K562 (cell line): ENCODE measurements around the gene DSCAM. TPM values are rescaled to one million over a fixed set of nuclear protein-coding genes. Genes with fewer than 3 reads are reported as not detected.
A peak's percentile ranks its signal among the peaks of the same experiment; 100 is the strongest.

Experiments
- CEBPG ChIP-seq, 3 experiments: fragments of 200-800 bp in 1 of 3; sonication (Bioruptor generic) in 1 of 3; sonication (generic) in 1 of 3; formaldehyde crosslinking in 1 of 3; IDR thresholded peaks in 2 of 3; conservative IDR thresholded peaks in 1 of 3; 2 replicates each; pipeline versions ENCODE4 v1.6.1 to v1.8.0; 2016 to 2022; ENCODE audit warnings: missing compliant biosample characterization in 2 of 3, missing genetic modification characterization in 2 of 3, mild to moderate bottlenecking in 1 of 3, missing genetic modification reagents in 1 of 3
- DEAF1 ChIP-seq: fragments of 450-650 bp; formaldehyde crosslinking; IDR thresholded peaks from 2 replicates; pipeline ENCODE4 v1.4.0; 2020; ENCODE audit warnings: mild to moderate bottlenecking, moderate library complexity
- GATA2 ChIP-seq: sonication (generic); formaldehyde crosslinking; IDR thresholded peaks from 2 replicates; pipeline ENCODE4 v1.4.0; 2020; ENCODE audit warnings: mild to moderate bottlenecking, missing genetic modification reagents
- KLF16 ChIP-seq: IDR thresholded peaks from 2 replicates; pipeline ENCODE4 v1.6.1; 2016; ENCODE audit warnings: antibody characterized with exemption
- REST ChIP-seq, 2 experiments: fragments of 450-650 bp; formaldehyde crosslinking in 1 of 2; IDR thresholded peaks; 2 replicates each; pipeline versions ENCODE4 v1.4.0 to v1.6.1; 2014 to 2020; ENCODE audit warnings: mild to moderate bottlenecking in 2 of 2, borderline replicate concordance in 1 of 2, low read depth in 1 of 2
- TARDBP ChIP-seq: fragments of 450-650 bp; IDR thresholded peaks from 2 replicates; pipeline ENCODE4 v1.6.1; 2016
- ZNF79 ChIP-seq: fragments of 250-450 bp; sonication (Bioruptor Pico); IDR thresholded peaks from 2 replicates; pipeline ENCODE4 v1.4.0; 2020; ENCODE audit warnings: low read depth, mild to moderate bottlenecking, moderate library complexity
- polyA plus RNA-seq, 8 experiments: library from polyadenylated mRNA; depleted of rRNA in 4 of 8; stranded (reverse) in 5 of 8; unstranded in 3 of 8; fragments of >200 nt; fragmentation: Nextera tagmentation in 2 of 8; fragmentation: Illumina TruSeq in 1 of 8; extraction: Ambion mirVana in 2 of 8; extraction: Trizol in 1 of 8; gene quantifications; 2 replicates each; pipeline versions ENCODE4 v1.2.1 to v1.2.3, GENCODE V29; 2011 to 2014; ENCODE audit warnings: inconsistent platforms in 1 of 8, missing spikeins in 1 of 8
- total RNA-seq, 7 experiments: library from RNA; depleted of rRNA in 6 of 7; stranded (reverse); fragments of >200 nt in 6 of 7; fragmentation: Illumina TruSeq in 2 of 7; extraction: Trizol in 2 of 7; gene quantifications; 2 replicates each; pipeline versions ENCODE4 v1.2.1 to v1.2.3, GENCODE V29; 2011 to 2021; ENCODE audit warnings: low replicate concordance in 1 of 7
- TF ChIP-seq, protein P1 (sequence below), 3 experiments: IDR thresholded peaks in 2 of 3; conservative IDR thresholded peaks in 1 of 3; 2 replicates each; pipeline ENCODE4 v1.5.1; 2011 to 2012; ENCODE audit warnings: low read length in 3 of 3, mild to moderate bottlenecking in 3 of 3, control low read depth in 2 of 3, improper control_type of control experiment in 1 of 3, inconsistent platforms in 1 of 3, low read depth in 1 of 3, mixed read lengths in 1 of 3, moderate library complexity in 1 of 3; ENCODE audit not compliant: insufficient read depth in 2 of 3
- TF ChIP-seq, protein P2 (sequence below), 2 experiments: fragments of 450-650 bp; IDR thresholded peaks; 2 replicates each; pipeline ENCODE4 v1.6.1; 2018; ENCODE audit warnings: mild to moderate bottlenecking in 2 of 2, low read depth in 1 of 2; ENCODE audit not compliant: partially characterized antibody in 2 of 2

DSCAM gene
- total and polyA plus RNA-seq, 9 of the 15 experiments (the other 6 are each of a cell fraction or from before 2014, with no cell fraction given): not detected

DNA sequence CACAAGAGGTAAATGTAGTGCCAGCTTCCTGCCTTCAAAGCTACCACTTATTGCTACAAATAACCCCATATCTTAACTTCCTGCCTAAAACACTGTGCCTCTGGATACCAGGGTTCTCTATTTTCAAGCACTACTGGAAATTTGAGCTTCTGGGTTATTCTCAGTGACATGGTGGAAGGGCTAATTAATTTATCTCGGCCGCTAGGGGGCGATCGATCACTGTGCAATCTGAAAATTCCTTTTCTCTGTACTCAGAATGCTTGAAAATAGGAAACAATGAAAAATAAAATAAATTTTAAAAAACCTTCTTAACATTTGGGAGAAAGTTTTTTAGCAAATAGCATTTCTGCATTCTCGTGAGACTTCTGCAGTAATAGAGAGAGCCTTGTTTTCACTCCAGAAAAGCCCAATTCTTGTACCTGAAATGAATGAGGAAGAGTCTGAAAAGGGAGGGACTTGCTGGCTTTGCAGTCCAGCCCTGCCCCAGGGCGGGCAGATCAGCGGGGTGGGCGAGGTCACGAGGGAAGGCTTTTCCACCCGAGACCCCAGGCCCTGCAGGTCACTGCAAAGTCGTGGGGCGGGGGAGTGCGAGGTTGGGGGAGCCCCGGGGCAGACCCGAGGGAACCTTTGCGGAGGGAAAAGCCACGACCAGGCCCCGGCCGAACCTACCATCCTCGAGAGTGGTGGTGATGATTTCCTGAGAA, 703.0 kb downstream of the DSCAM start (continued):
- TF ChIP-seq REST (IDR thresholded peaks at IDR 0.05; ENCODE audit: borderline replicate concordance) (peak; percentile 53; the same call in 1 of the 2 replicates), REST (CRISPR knock-in tag; IDR thresholded peaks at IDR 0.05; ENCODE audit: low read depth) (no peak), CEBPG (CRISPR knock-in tag; IDR thresholded peaks at IDR 0.05) (no peak), CEBPG (tag; conservative IDR thresholded peaks at IDR 0.05 in 1 of 2, IDR thresholded peaks at IDR 0.05 in 1 of 2) (no peak), GATA2 (no peak), ZNF79 (CRISPR knock-in tag) (no peak), DEAF1 (CRISPR knock-in tag) (peak; percentile 52), KLF16 (0 out of 2 replicates have a peak, but pooled peaks have one; percentile 11), TARDBP (no peak)
- TF ChIP-seq, protein P1, sequence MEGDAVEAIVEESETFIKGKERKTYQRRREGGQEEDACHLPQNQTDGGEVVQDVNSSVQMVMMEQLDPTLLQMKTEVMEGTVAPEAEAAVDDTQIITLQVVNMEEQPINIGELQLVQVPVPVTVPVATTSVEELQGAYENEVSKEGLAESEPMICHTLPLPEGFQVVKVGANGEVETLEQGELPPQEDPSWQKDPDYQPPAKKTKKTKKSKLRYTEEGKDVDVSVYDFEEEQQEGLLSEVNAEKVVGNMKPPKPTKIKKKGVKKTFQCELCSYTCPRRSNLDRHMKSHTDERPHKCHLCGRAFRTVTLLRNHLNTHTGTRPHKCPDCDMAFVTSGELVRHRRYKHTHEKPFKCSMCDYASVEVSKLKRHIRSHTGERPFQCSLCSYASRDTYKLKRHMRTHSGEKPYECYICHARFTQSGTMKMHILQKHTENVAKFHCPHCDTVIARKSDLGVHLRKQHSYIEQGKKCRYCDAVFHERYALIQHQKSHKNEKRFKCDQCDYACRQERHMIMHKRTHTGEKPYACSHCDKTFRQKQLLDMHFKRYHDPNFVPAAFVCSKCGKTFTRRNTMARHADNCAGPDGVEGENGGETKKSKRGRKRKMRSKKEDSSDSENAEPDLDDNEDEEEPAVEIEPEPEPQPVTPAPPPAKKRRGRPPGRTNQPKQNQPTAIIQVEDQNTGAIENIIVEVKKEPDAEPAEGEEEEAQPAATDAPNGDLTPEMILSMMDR (IDR thresholded peaks at IDR 0.05 in 2 of 3, conservative IDR thresholded peaks at IDR 0.05 in 1 of 3; ENCODE audit: insufficient read depth in 2 of 3, low read depth in 1 of 3, low read length in 3 of 3): peak; percentile 45 to 84 (median 73); a peak in 5 of 6 replicates
- TF ChIP-seq, protein P2, sequence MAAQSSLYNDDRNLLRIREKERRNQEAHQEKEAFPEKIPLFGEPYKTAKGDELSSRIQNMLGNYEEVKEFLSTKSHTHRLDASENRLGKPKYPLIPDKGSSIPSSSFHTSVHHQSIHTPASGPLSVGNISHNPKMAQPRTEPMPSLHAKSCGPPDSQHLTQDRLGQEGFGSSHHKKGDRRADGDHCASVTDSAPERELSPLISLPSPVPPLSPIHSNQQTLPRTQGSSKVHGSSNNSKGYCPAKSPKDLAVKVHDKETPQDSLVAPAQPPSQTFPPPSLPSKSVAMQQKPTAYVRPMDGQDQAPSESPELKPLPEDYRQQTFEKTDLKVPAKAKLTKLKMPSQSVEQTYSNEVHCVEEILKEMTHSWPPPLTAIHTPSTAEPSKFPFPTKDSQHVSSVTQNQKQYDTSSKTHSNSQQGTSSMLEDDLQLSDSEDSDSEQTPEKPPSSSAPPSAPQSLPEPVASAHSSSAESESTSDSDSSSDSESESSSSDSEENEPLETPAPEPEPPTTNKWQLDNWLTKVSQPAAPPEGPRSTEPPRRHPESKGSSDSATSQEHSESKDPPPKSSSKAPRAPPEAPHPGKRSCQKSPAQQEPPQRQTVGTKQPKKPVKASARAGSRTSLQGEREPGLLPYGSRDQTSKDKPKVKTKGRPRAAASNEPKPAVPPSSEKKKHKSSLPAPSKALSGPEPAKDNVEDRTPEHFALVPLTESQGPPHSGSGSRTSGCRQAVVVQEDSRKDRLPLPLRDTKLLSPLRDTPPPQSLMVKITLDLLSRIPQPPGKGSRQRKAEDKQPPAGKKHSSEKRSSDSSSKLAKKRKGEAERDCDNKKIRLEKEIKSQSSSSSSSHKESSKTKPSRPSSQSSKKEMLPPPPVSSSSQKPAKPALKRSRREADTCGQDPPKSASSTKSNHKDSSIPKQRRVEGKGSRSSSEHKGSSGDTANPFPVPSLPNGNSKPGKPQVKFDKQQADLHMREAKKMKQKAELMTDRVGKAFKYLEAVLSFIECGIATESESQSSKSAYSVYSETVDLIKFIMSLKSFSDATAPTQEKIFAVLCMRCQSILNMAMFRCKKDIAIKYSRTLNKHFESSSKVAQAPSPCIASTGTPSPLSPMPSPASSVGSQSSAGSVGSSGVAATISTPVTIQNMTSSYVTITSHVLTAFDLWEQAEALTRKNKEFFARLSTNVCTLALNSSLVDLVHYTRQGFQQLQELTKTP (IDR thresholded peaks at IDR 0.05; ENCODE audit: low read depth in 1 of 2, partially characterized antibody in 2 of 2): no peak
